ENCODE results near the gene RTN4RL2. TPM values are rescaled to one million over a fixed set of nuclear protein-coding genes. Genes with fewer than 3 reads are reported as not detected.
A peak's percentile ranks its signal among the peaks of the same experiment; 100 is the strongest.

The RTN4RL2 gene
- total and polyA plus RNA-seq, 5 donors from 2014 or later = 0.11 TPM; not detected in 4

- peaks cover 0 to 2% (median 0%) of the 10 kb centered on the region in 7 donors for H3K9me3 Mint-ChIP-seq
- H3K27ac Mint-ChIP-seq = no peak overlapping the region
- no peak overlapping the region for H3K4me3 ChIP-seq (ENCODE audit: low read depth, low read length)
- H3K4me1 Mint-ChIP-seq = peaks cover 0 to 3% (median 1%) of the 10 kb centered on the region in 4 donors
- no peaks in the 10 kb centered on the region for H3K36me3 Mint-ChIP-seq
- H3K27me3 ChIP-seq (ENCODE audit: control insufficient read depth, insufficient read depth, low read length) = no peaks in the 10 kb centered on the region
- no peak overlapping the region for H3K27ac ChIP-seq (ENCODE audit: insufficient read depth, low read length, poor library complexity, severe bottlenecking)
- DNase-seq = no peak
- no peak overlapping the region for H3K4me3 Mint-ChIP-seq
- H3K9me3 ChIP-seq (ENCODE audit: control insufficient read depth in 2 of 2, low read length in 2 of 2) = no peaks in the 10 kb centered on the region
- no peaks in the 10 kb centered on the region for H3K4me1 ChIP-seq (ENCODE audit: control insufficient read depth, insufficient read depth, low read length, poor library complexity, severe bottlenecking)
- no peak for ATAC-seq (ENCODE audit: low read depth in 2 of 2)
- H3K36me3 ChIP-seq (ENCODE audit: control insufficient read depth, insufficient read depth, low read length) = no peaks in the 10 kb centered on the region
- H3K27me3 Mint-ChIP-seq = peaks cover 26% of the 10 kb centered on the region
These were observed 7.3 kb downstream of the RTN4RL2 start for GRCh38 chr11:57467508-57468157.

- Histone ChIP-seq H3K27me3 (ENCODE audit: control insufficient read depth, insufficient read depth, low read length) (no peaks in the 10 kb centered on the region), H3K36me3 (ENCODE audit: control insufficient read depth, insufficient read depth, low read length) (no peaks in the 10 kb centered on the region), H3K9me3 (ENCODE audit: control insufficient read depth in 2 of 2, low read length in 2 of 2) (no peaks in the 10 kb centered on the region), H3K4me3 (ENCODE audit: low read depth, low read length) (no peak overlapping the region), H3K27ac (ENCODE audit: insufficient read depth, low read length, poor library complexity, severe bottlenecking) (no peak overlapping the region), H3K4me1 (ENCODE audit: control insufficient read depth, insufficient read depth, low read length, poor library complexity, severe bottlenecking) (no peaks in the 10 kb centered on the region)
- Mint-ChIP-seq H3K27ac (no peak overlapping the region), H3K9me3 (peaks cover 0 to 2% (median 0%) of the 10 kb centered on the region in 7 donors), H3K27me3 (peaks cover 26% of the 10 kb centered on the region), H3K4me3 (no peak overlapping the region), H3K4me1 (peaks cover 0 to 4% (median 1%) of the 10 kb centered on the region in 4 donors), H3K36me3 (no peaks in the 10 kb centered on the region)
- DNase-seq (no peak), ATAC-seq (ENCODE audit: low read depth in 2 of 2) (no peak)
These were observed 7.9 kb downstream of the RTN4RL2 start for GRCh38 chr11:57468276-57468675.

GRCh38 chr11:57469268-57469667, 8.9 kb downstream of the RTN4RL2 start:
- H3K4me3 Mint-ChIP-seq = no peak overlapping the region
- H3K27ac Mint-ChIP-seq = no peak overlapping the region
- H3K36me3 Mint-ChIP-seq = no peaks in the 10 kb centered on the region
- H3K9me3 ChIP-seq (ENCODE audit: control insufficient read depth in 2 of 2, low read length in 2 of 2) = no peaks in the 10 kb centered on the region
- DNase-seq (no peak), ATAC-seq (ENCODE audit: low read depth in 2 of 2) (no peak)
- H3K4me3 ChIP-seq (ENCODE audit: low read depth, low read length) = no peak overlapping the region
- peaks cover 0 to 3% (median 0%) of the 10 kb centered on the region in 7 donors for H3K9me3 Mint-ChIP-seq
- peaks cover 24% of the 10 kb centered on the region for H3K27me3 Mint-ChIP-seq
- H3K27me3 ChIP-seq (ENCODE audit: control insufficient read depth, insufficient read depth, low read length) = no peaks in the 10 kb centered on the region
- H3K4me1 Mint-ChIP-seq = peaks cover 0 to 13% (median 3%) of the 10 kb centered on the region in 4 donors
- peaks cover 5% of the 10 kb centered on the region for H3K4me1 ChIP-seq (ENCODE audit: control insufficient read depth, insufficient read depth, low read length, poor library complexity, severe bottlenecking)
- no peak overlapping the region for H3K27ac ChIP-seq (ENCODE audit: insufficient read depth, low read length, poor library complexity, severe bottlenecking)
- no peaks in the 10 kb centered on the region for H3K36me3 ChIP-seq (ENCODE audit: control insufficient read depth, insufficient read depth, low read length)

- no peak for DNase-seq
- Mint-ChIP-seq H3K27ac (peak overlapping the region in 1 of 3 donors; percentile 11), H3K4me1 (peaks cover 0 to 31% (median 12%) of the 10 kb centered on the region in 4 donors), H3K27me3 (peaks cover 25% of the 10 kb centered on the region), H3K4me3 (no peak overlapping the region), H3K9me3 (peaks cover 0 to 3% (median 0%) of the 10 kb centered on the region in 7 donors), H3K36me3 (no peaks in the 10 kb centered on the region)
- no peaks in the 10 kb centered on the region for H3K27me3 ChIP-seq (ENCODE audit: control insufficient read depth, insufficient read depth, low read length)
- no peaks in the 10 kb centered on the region for H3K9me3 ChIP-seq (ENCODE audit: control insufficient read depth in 2 of 2, low read length in 2 of 2)
- no peak for ATAC-seq (ENCODE audit: low read depth in 2 of 2)
- peaks cover 27% of the 10 kb centered on the region for H3K4me1 ChIP-seq (ENCODE audit: control insufficient read depth, insufficient read depth, low read length, poor library complexity, severe bottlenecking)
- no peak overlapping the region for H3K4me3 ChIP-seq (ENCODE audit: low read depth, low read length)
- no peak overlapping the region for H3K27ac ChIP-seq (ENCODE audit: insufficient read depth, low read length, poor library complexity, severe bottlenecking)
- no peaks in the 10 kb centered on the region for H3K36me3 ChIP-seq (ENCODE audit: control insufficient read depth, insufficient read depth, low read length)
These were observed 11.2 kb downstream of the RTN4RL2 start for GRCh38 chr11:57471496-57471895.

GRCh38 chr11:57473285-57473841, 13.0 kb downstream of the RTN4RL2 start:
- Histone ChIP-seq H3K27ac (ENCODE audit: insufficient read depth, low read length, poor library complexity, severe bottlenecking) (no peak overlapping the region), H3K27me3 (ENCODE audit: control insufficient read depth, insufficient read depth, low read length) (no peaks in the 10 kb centered on the region), H3K4me3 (ENCODE audit: low read depth, low read length) (no peak overlapping the region), H3K36me3 (ENCODE audit: control insufficient read depth, insufficient read depth, low read length) (no peaks in the 10 kb centered on the region), H3K9me3 (ENCODE audit: control insufficient read depth in 2 of 2, low read length in 2 of 2) (no peaks in the 10 kb centered on the region), H3K4me1 (ENCODE audit: control insufficient read depth, insufficient read depth, low read length, poor library complexity, severe bottlenecking) (peaks cover 33% of the 10 kb centered on the region)
- Mint-ChIP-seq H3K27ac (peak overlapping the region in 1 of 3 donors; percentile 64), H3K36me3 (no peaks in the 10 kb centered on the region), H3K4me3 (peak overlapping the region in 3 of 4 donors; percentile 33 to 64 (median 46)), H3K9me3 (peaks cover 0 to 3% (median 0%) of the 10 kb centered on the region in 7 donors), H3K4me1 (peaks cover 0 to 39% (median 14%) of the 10 kb centered on the region in 4 donors), H3K27me3 (peaks cover 22% of the 10 kb centered on the region)
- ATAC-seq (ENCODE audit: low read depth in 2 of 2) (no peak), DNase-seq (no peak)

- Histone ChIP-seq H3K9me3 (ENCODE audit: control insufficient read depth in 2 of 2, low read length in 2 of 2) (no peaks in the 10 kb centered on the region), H3K4me1 (ENCODE audit: control insufficient read depth, insufficient read depth, low read length, poor library complexity, severe bottlenecking) (peaks cover 33% of the 10 kb centered on the region), H3K4me3 (ENCODE audit: low read depth, low read length) (no peak overlapping the region), H3K36me3 (ENCODE audit: control insufficient read depth, insufficient read depth, low read length) (no peaks in the 10 kb centered on the region), H3K27ac (ENCODE audit: insufficient read depth, low read length, poor library complexity, severe bottlenecking) (no peak overlapping the region), H3K27me3 (ENCODE audit: control insufficient read depth, insufficient read depth, low read length) (no peaks in the 10 kb centered on the region)
- Mint-ChIP-seq H3K9me3 (peaks cover 0 to 3% (median 0%) of the 10 kb centered on the region in 7 donors), H3K4me1 (peaks cover 0 to 39% (median 14%) of the 10 kb centered on the region in 4 donors), H3K27ac (peak overlapping the region; percentile 55 to 95 (median 64)), H3K36me3 (no peaks in the 10 kb centered on the region), H3K4me3 (peak overlapping the region in 3 of 4 donors; percentile 33 to 66 (median 42)), H3K27me3 (peaks cover 30% of the 10 kb centered on the region)
- ATAC-seq (ENCODE audit: low read depth in 2 of 2) (peak; percentile 58 to 73), DNase-seq (peak in 1 of 3 donors; percentile 80)
These were observed 13.9 kb downstream of the RTN4RL2 start for GRCh38 chr11:57474017-57474802.

- Histone ChIP-seq H3K9me3 (ENCODE audit: control insufficient read depth in 2 of 2, low read length in 2 of 2) (no peaks in the 10 kb centered on the region), H3K36me3 (ENCODE audit: control insufficient read depth, insufficient read depth, low read length) (no peaks in the 10 kb centered on the region), H3K27me3 (ENCODE audit: control insufficient read depth, insufficient read depth, low read length) (no peaks in the 10 kb centered on the region), H3K4me3 (ENCODE audit: low read depth, low read length) (no peak overlapping the region), H3K4me1 (ENCODE audit: control insufficient read depth, insufficient read depth, low read length, poor library complexity, severe bottlenecking) (peaks cover 33% of the 10 kb centered on the region), H3K27ac (ENCODE audit: insufficient read depth, low read length, poor library complexity, severe bottlenecking) (no peak overlapping the region)
- peaks cover 34% of the 10 kb centered on the region for H3K27me3 Mint-ChIP-seq
- H3K9me3 Mint-ChIP-seq = peaks cover 0 to 3% (median 0%) of the 10 kb centered on the region in 7 donors
- DNase-seq (no peak), ATAC-seq (ENCODE audit: low read depth in 2 of 2) (no peak)
- H3K36me3 Mint-ChIP-seq = no peaks in the 10 kb centered on the region
- H3K27ac Mint-ChIP-seq = peak overlapping the region in 1 of 3 donors; percentile 71
- H3K4me3 Mint-ChIP-seq = peak overlapping the region; percentile 13 to 48 (median 33)
- peaks cover 0 to 44% (median 14%) of the 10 kb centered on the region in 4 donors for H3K4me1 Mint-ChIP-seq
These were observed 14.4 kb downstream of the RTN4RL2 start for GRCh38 chr11:57474803-57475115.
